Chondrocyte (in vitro differentiated cells): ENCODE measurements around the gene EXD3. TPM values are rescaled to one million over a fixed set of nuclear protein-coding genes. Genes with fewer than 3 reads are reported as not detected.

Source experiments
- DNase-seq: peaks from one replicate; pipeline ENCODE4 v3.0.0; 2021; ENCODE audit warnings: mixed read lengths, low spot score
- H3K27ac Mint-ChIP-seq: one replicate; pipeline ENCODE4 v1.8.0; 2021; ENCODE audit warnings: mild to moderate bottlenecking, moderate library complexity, mixed read lengths; ENCODE audit not compliant: unreplicated experiment
- H3K27me3 Mint-ChIP-seq: 2 replicates; pipeline ENCODE4 v1.8.0; 2021; ENCODE audit warnings: low read depth, mixed read lengths
- H3K36me3 Mint-ChIP-seq: 2 replicates; pipeline ENCODE4 v1.8.0; 2021; ENCODE audit warnings: low read depth, mixed read lengths
- H3K4me1 Mint-ChIP-seq: 2 replicates; pipeline ENCODE4 v1.8.0; 2021; ENCODE audit warnings: low read depth, mild to moderate bottlenecking, mixed read lengths
- H3K4me3 Mint-ChIP-seq: one replicate; pipeline ENCODE4 v1.8.0; 2021; ENCODE audit warnings: mild to moderate bottlenecking, moderate library complexity, mixed read lengths; ENCODE audit not compliant: unreplicated experiment
- H3K9me3 Mint-ChIP-seq: 2 replicates; pipeline ENCODE4 v1.8.0; 2021; ENCODE audit warnings: low read depth, mixed read lengths
- total RNA-seq: library from RNA; stranded (reverse); gene quantifications from 3 replicates; pipeline ENCODE4 v1.2.1, GENCODE V29; 2021
- TF ChIP-seq, protein P1 (sequence below): fragments of 200-600 bp; sonication (generic); IDR thresholded peaks from 2 replicates; pipeline ENCODE4 v1.5.0; 2021; ENCODE audit warnings: antibody characterized with exemption, mild to moderate bottlenecking, moderate library complexity

EXD3 gene
- total RNA-seq, 1 donor from 2014 or later, result 11.6 TPM

DNA sequence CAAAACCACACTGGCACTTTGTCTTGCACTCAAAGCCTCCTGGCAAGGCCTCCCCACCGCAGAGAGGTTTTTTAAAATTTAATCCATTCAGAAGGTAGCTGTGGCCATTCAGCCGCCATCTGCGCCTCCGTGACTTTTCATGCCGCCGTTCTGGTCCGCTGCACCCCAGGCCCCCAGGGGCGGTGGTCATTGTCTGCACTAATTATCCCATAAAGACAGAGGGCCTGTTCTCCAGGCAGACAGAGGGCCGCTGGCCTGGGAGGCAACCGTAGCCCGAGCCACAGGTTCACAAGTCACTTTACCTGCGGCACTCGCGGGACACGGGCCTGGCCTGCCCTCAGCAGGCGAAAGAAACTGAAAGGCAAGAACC lies 49.4 kb downstream of the EXD3 start:
- Mint-ChIP-seq H3K27ac (no peak overlapping the region), H3K4me3 (no peak overlapping the region), H3K9me3 (no peaks in the 10 kb centered on the region), H3K4me1 (no peaks in the 10 kb centered on the region), H3K27me3 (no peaks in the 10 kb centered on the region), H3K36me3 (peaks cover 2% of the 10 kb centered on the region)
- TF ChIP-seq, protein P1, sequence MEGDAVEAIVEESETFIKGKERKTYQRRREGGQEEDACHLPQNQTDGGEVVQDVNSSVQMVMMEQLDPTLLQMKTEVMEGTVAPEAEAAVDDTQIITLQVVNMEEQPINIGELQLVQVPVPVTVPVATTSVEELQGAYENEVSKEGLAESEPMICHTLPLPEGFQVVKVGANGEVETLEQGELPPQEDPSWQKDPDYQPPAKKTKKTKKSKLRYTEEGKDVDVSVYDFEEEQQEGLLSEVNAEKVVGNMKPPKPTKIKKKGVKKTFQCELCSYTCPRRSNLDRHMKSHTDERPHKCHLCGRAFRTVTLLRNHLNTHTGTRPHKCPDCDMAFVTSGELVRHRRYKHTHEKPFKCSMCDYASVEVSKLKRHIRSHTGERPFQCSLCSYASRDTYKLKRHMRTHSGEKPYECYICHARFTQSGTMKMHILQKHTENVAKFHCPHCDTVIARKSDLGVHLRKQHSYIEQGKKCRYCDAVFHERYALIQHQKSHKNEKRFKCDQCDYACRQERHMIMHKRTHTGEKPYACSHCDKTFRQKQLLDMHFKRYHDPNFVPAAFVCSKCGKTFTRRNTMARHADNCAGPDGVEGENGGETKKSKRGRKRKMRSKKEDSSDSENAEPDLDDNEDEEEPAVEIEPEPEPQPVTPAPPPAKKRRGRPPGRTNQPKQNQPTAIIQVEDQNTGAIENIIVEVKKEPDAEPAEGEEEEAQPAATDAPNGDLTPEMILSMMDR, result no peak
- peak; percentile 64 for DNase-seq

GRCh38 chr9:137372693-137373610 lies 50.0 kb downstream of the EXD3 start:
- peak; percentile 88 for DNase-seq
- Mint-ChIP-seq H3K4me1 (no peaks in the 10 kb centered on the region), H3K4me3 (no peak overlapping the region), H3K27ac (no peak overlapping the region), H3K27me3 (no peaks in the 10 kb centered on the region), H3K36me3 (peaks cover 2% of the 10 kb centered on the region), H3K9me3 (no peaks in the 10 kb centered on the region)
- TF ChIP-seq, protein P1, result no peak

DNA sequence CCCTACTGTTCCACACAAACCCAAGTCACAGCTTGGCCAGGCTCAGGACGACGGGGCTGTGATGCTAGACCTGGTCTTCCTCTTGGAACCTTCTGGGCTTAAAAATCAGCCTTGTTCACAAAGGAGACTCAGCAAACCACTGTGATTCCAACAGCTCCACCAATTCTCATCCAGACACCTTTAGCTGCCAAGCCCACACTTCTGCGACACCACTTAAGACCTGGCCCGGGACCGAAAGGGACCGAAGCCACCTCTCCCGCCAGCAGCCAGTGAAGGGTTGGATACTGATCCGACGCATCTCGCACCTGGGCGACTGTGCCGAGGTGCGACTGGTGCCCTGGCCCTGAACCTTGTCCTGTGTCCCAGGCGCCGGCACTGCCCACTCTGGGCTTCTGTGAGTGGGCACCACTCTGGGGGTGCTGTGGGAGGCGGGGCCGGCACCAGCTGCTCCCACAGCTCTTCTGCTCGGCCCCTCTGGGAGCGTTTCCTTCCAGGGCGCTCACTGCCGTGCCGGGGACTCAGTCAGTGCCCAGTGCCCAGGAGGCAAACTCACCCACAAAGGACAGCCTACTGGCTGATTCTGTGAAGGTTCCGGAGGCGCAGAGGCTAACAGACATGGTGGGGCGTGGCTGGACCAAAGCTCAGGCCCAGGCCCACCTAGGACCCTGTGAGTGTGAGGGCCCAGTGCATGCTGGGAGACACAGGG lies 50.9 kb downstream of the EXD3 start:
- TF ChIP-seq, protein P1, result no peak
- no peaks in the 10 kb centered on the region for H3K9me3 Mint-ChIP-seq
- H3K27me3 Mint-ChIP-seq, result no peaks in the 10 kb centered on the region
- no peak for DNase-seq
- no peak overlapping the region for H3K27ac Mint-ChIP-seq
- H3K4me1 Mint-ChIP-seq, result no peaks in the 10 kb centered on the region
- peaks cover 2% of the 10 kb centered on the region for H3K36me3 Mint-ChIP-seq
- no peak overlapping the region for H3K4me3 Mint-ChIP-seq

GRCh38 chr9:137371521-137371941 lies 51.4 kb downstream of the EXD3 start:
- no peaks in the 10 kb centered on the region for H3K27me3 Mint-ChIP-seq
- H3K9me3 Mint-ChIP-seq, result no peaks in the 10 kb centered on the region
- no peaks in the 10 kb centered on the region for H3K4me1 Mint-ChIP-seq
- TF ChIP-seq, protein P1, result no peak
- no peak overlapping the region for H3K27ac Mint-ChIP-seq
- no peak overlapping the region for H3K4me3 Mint-ChIP-seq
- peaks cover 2% of the 10 kb centered on the region for H3K36me3 Mint-ChIP-seq
- DNase-seq, result no peak

DNA sequence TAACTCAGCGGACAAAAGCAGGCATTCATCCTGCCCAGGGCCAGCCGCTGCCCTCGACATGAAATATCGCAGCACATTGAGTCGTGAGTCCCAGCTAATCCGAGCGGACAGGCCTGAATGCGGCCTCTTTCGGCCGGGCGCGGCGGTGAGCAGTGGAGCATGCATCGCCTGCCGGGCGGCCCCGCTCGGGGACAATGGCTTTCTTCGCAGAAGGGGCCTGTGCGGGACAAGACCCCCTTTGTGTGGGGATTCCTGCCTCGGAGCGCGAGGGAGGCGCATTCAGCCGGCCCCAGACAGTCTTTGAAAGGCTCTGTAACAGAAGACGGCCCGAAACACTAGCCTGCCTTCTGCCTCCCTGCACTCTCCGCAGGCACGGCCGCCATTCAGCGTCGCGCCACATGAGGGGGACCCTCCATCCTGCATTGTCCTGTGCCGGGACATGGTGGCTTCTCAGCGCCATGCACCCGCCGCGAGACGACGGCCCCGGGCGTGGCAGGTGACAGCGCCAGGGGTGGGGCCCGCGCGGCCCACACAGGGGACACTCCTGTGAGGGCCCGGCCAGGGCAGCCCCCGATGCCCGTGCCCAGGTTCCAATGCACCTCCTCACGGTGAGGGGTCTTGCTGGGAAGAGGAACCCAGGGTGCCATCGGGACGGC lies 52.0 kb downstream of the EXD3 start:
- H3K36me3 Mint-ChIP-seq, result peaks cover 2% of the 10 kb centered on the region
- no peaks in the 10 kb centered on the region for H3K27me3 Mint-ChIP-seq
- no peaks in the 10 kb centered on the region for H3K4me1 Mint-ChIP-seq
- TF ChIP-seq, protein P1, result no peak
- H3K27ac Mint-ChIP-seq, result no peak overlapping the region
- H3K4me3 Mint-ChIP-seq, result no peak overlapping the region
- H3K9me3 Mint-ChIP-seq, result no peaks in the 10 kb centered on the region
- DNase-seq, result no peak
